GM18861 (cell line): ENCODE data around the gene ACSS1.

Source experiments
- ATAC-seq: cut with Tn5 transposase; IDR thresholded peaks from one replicate; pipeline ENCODE4 v1.9.1; 2021; ENCODE audit not compliant: unreplicated experiment

The ACSS1 gene

DNA sequence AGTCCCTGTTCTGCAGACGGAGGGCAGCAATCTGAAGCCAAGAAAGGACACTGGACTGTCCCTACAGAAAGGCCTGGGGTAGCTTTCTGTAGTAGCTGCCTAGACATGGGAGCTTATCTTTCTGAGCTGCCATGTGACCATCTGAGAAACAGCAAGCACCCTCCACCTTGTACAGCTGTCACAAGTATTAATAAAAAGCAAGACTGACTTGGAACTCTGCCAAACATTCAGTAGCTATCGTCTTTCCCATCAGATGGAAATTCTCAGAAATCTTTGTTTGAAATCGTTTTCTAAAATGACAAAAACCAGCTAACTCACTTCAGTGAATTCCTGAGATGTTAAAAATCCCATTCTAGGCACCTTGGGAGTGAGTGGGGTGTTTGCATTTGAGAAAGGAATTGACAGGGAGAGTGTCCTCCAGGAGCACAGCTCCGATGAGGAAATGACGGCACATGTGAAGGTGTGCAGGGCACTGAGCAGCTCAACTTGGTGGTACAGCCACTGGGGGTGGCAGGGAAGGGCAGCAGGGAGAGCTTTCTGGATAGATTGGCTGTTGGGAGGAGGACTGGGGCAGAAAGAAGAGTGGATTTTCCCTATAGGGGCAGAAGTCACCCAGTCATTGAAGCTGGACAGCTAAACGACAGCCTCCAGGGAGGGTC lies 24.5 kb downstream of the ACSS1 start:
- ATAC-seq, result no peak

DNA sequence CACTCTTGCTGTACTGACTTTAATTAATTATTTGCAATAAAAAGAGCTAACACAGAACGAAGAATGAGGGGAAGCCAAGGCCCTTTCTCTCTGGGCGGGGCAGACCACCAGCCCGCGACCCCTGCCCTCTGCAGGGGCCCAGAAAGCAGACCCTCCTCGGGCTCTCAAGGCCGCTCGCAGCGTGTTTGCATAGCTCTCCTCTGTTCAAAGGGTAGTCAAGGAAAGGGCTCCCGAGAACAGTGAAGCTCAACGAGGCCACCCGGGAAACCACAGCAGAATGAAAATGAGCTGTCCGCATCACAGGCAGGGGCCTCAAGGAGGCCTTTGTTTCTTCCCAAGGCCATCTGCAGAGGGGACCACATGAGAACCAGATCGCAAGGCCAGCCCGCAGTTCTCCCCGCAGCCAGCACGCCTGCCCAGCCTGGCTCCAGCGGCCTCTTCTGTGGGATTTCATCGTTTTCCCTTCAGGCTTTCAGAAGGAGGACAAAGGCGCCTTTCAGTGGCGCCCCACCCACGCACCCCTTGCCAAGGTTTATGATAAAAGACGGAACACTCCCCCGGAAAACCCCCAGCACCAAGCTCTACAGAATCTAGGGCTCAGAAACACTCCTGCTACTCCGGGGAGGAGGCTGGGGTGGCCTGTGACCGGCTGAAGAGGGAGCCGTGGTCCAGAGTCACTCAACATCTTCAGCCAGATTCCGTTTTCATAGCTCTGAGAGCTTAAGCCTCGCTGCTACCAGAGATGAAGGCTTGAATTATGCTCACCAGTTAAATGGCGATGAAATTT lies 25.3 kb downstream of the ACSS1 start:
- no peak for ATAC-seq

DNA sequence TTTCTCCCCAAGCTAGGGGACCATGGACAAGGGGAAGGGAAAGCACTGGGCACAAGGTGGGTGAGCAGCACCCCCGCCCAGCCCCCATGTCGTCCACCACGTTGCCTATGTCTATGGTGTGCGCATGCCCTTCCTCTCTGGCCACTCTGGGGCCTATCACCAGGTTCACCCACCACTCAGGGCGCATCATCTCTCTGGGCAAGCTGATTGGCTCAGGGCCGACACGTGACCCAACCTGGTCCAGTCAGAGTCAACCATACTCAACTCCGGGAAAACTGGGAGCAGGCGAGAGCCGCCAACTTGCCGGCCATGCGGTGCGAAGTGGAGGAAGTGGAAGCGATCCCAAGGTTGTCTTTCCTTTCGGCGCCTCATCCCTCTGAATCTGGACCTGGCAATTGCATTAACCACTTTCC lies 25.9 kb downstream of the ACSS1 start:
- ATAC-seq, result no peak

DNA sequence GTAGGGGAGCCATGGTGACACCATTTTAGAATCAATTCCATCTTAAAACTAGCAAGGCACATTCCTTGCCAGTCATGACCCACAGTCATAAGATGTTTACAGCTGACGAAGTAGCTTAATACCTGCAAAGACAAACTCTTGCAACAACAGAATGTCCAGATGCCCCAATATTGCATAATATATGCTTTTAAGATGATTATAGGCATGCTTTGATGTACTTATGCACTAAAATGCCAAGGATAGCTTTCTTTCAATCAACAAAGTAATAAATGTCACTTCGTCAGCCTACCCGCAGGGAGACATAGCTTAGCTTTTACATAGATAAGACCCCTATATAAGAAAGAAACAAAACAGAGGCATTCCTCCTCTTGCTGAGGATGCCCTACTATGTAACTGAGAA lies 26.7 kb downstream of the ACSS1 start:
- no peak for ATAC-seq

DNA sequence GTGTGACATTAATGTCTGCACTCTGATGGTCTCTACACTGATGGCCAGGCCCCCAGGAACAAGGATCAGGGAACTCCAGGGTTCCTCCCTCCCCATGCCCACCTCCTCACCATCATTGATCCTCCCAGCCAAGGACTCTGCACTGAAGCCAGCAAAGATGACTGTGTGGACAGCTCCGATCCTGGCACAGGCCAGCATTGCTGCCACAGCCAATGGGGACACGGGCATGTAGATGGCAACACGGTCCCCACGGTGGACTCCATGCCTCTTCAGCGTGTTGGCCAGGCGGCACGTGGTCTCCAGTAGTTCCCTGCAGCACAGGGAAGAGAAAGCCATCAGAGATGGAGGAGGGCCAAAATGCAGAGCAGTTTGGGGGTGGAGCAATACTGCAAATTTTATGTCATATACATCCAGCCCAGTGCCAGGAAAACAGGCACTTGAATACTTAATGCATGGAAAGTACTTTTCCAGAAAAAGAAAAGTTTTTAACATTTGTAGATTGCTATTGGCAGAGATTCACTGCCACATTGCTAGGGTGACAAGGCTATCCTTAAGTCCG lies 27.2 kb downstream of the ACSS1 start:
- no peak for ATAC-seq

DNA sequence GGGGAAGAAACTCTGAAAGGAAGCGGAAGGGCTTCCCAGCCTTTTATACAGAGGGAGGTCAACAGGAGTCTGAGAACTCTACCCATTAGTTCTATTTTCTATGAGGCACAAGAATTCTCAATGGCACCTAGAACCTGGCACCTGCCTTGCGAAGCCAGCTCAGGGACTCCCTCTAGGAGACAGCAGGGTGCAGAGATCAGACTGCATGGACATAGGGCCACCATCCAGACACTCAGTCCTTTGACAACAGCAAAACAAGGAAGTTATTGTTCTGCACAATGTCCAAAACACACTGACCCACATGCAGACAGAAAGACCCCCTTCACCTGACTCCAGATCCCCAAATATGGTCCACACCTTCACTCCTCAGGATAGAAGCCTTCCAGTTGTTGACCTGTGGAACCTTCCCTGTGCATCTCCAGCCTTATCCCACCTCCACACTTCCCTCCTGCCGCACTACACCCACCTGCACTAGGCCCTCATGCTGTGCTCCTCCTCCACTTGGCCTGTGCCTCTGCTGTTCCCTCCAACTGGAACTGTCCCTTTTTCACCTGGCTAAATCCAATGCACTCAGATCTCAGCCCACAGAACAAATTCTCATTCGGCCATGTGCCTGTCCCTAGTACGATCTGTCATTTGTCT lies 27.8 kb downstream of the ACSS1 start:
- ATAC-seq, result no peak

DNA sequence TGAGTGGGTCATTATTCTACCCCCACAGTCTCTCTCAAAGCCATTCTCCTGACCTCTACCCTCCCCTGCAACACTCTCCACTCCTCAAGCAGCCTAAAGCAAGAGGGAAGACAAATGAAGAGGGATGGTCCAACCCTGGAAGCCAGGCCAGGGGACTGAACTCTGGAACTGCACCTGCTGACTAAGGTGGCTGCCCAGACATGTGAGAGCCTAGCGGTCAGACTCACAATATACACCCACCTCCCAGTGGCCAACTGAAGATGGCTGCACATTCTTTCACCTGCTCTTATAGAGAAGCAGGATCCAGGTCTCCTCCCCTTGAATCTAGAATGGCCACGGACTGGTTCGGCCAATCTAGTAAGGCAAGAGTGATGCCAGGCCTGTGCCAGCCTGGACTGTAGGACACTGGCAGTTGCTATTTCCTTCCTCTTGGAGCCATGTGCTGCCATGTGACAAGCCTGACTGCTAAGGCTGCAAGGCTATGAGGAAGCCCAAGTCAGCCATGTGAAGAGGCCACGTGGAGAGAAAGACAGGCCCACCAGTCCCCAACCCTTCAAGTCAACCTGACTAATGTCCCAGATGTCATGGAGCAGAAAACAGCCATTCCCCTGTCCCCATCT lies 31.8 kb downstream of the ACSS1 start:
- ATAC-seq, result no peak

DNA sequence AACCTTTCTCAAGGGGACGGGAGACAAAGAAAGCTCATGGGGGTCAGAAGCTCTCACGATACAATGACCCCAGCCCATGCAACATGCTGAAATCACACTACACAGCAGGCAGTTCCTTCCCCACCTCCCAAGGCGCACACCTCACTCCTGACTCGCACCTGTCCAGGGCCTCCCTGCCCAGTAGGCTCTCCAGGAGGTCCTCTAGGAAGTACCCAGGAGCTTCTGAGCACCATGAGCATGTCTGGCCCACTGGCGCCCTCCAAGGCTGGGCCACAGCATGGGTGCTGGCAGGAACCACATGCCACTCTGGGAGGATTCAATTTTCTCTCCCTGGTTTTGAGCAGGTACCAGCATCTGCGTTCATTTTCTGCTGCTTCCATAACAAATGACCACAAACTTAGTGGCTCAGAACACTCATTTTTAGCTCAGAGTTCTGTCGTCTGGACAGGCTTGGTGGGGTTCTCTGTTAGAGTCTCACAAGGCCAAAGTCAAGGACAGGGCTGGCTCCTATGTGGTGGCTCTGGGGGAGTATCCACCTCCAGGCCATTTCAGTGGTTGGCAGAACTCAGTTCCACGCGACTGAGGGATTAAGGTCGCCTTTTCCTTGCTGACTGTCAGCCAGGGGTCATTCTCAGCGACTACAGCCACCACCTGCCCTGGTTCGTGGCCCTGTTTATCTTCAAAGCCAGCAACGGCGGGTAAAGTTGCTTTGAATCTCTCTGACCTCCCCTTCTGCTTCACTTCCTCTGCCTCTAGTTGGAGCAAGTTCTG lies 32.7 kb downstream of the ACSS1 start:
- ATAC-seq, result no peak

DNA sequence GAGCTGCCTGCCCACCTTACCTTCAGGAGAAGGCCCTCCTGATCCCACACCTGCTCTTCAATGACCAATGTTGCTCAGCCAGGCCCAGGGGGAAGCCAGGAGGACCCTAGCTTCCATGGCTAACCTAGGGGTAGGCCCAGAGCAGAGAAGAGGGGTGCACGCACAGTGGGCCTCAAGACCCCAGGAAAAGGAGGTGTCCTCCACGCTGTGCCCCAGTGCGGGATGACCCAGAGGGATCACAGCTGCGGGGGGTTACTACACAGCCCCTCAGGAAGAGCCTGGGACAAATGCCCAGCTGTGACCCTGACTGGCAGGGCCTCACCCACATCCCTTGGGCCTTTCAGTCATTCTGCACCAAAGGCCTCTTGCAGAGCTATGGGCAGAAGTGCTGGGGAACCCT lies 33.8 kb downstream of the ACSS1 start:
- ATAC-seq, result no peak

DNA sequence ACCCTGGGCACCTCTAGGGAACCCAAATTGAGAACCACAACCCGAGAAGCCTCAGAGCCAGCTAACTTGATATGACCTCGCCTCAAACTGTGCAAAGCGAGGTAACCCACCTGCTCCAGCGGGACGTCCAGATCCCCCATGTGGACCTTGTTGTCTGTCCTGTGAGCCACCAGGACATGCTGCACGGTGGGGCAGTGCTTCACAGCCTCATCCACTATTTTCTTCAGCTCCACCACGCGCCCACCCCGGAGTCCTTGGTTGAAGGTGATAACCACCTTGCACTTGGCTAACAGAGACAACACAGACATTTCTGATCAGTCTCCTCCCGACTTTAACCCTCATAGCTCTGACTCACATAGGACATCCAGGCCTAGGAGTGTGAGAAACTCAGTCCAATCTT lies 34.6 kb downstream of the ACSS1 start:
- ATAC-seq, result no peak

DNA sequence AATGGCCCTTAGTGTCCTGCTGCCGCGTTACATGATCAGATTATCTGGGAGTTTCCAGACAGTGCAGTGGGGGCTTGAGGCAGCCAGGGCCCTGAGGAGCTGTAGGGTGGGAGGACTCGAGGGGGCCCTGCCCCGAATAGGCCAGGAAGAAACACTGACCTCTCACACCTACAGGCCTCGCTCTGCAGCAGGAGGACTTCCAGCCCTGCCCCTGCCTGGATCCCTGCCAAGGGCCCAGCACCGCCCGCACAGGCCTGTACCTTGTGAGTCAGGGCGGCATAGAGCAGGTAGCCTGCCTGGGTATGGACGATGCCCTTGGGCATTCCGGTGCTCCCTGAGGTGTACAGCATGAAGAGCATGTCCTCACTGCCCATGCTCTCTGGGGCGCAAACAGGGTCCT lies 35.3 kb downstream of the ACSS1 start:
- ATAC-seq, result no peak

DNA sequence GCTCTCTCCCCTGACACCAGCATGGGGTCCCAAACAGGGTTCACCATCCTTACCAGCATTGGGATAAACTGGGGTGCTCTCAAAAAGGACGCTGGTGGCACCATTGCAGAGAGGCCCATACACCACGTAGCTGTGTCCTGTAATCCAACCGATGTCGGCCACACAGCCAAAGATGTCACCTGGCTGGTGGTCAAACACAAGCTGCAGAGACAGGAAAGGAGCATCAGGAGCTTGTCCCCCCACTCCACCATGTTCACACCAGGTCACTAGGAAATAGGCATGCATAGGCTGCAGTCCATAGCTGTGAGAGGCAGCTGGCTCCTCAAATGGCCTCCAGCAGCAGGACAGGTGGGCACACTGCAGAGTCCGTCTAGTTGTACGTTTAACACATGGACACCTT lies 36.6 kb downstream of the ACSS1 start:
- ATAC-seq, result no peak

DNA sequence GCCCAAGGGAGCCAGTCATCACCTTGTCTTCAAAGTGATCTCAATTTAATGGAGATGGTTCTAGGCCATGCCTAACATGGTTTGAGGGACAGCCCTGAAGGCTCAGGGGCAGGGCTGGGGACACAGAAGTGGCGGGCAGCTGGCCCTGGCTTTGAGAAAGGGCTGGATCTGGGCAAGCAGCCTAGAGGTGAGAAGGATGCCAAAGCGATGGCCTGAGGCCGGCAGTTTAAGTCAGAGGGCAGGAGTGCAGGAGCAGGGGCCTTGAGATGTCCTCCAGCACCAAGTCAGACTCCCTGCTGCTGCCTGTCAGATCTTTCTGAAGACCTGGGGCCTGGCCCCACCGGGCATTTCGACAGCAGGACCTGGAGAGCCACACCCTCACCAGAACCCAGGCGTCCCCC lies 37.0 kb downstream of the ACSS1 start:
- no peak for ATAC-seq

DNA sequence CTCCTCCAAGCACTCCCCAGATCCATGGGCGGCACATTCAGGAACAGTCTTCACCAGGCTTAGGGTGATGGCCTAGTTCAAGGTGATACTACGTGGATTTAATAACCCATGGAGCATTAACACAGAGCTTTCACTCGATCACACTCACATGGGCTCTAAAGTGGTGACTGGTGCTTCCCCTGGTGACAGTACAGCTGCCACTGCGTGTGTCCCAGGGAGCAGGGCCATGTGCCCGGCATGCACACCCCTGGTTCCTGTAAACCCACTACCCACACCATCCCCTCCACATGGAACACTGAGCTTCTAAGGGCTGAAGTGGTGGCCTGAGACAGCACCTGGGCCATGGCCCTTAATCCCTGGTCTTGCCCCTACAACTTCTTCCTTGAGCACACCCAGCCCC lies 37.6 kb downstream of the ACSS1 start:
- ATAC-seq, result no peak

DNA sequence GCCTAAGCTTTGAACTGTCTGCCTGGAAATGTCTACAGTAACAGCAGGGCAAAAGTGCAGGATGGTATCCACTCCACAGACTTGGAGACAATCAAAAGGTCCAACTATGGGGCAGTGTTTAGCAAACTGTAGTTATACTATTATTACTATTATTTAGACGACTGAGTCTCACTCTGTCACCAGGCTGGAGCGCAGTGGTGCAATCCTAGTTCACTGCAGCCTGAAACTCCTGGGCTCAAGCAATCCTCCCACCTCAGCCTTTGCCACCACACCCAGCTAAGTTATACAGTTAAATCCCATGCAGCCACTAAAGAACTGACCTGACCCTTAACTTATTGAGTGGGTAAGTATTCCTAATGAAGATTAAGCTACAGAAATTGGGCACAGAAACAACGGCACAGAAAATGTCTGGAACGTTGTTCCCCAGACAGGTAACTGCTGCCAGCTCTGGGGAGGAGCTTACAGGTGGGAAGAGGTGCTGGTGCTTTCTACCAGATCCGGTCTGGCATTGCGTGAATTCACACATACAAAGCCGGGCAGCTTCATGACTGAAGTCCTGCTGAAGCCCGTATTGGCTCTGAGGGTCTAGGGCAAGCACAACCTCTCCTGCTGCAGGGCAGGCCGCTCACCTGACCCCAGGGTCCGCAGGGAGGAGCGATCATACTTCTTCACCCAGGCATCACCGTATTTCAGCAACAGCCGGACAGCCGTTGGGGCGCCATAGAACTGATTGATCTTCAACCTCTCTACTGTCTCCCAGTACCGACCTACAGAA lies 38.4 kb downstream of the ACSS1 start:
- no peak for ATAC-seq

DNA sequence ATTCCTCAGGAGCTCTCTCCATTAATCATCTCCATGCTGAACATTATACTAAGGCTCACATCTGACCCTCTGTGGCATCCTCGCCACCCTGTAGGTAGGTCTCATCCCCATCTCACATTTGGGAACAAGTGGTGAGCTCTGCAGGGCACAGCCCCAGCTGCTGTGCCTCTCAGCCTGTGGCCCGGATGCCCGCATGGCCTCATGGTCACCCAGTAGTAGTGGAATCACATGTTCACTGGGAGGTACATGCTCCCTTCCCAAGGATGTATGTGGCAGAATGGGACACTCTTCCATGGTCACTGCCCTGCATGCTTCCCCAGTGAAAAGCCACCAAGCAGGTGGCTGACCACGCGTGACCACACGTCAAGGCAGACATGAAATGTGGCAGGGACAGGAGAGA lies 39.1 kb downstream of the ACSS1 start:
- ATAC-seq, result no peak

DNA sequence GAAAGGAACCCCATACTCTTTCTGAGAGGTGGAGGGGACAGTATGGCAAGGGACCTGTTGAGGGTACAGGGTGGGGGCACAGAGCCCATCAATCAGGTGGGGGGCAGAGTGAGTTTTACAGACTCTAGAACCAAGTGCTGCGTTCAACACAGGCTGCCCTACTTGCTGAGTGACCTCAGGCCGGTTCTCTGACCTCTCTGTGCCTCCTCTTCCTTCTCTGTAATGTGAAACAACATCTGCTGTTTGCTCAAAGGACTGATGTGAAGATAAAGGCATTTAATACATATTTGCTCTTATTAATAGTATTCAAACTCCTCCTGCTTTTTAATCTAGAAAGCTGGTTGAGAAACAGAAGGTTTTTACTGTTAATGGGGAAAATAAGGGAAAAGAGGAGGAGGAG lies 39.5 kb downstream of the ACSS1 start:
- ATAC-seq, result no peak

DNA sequence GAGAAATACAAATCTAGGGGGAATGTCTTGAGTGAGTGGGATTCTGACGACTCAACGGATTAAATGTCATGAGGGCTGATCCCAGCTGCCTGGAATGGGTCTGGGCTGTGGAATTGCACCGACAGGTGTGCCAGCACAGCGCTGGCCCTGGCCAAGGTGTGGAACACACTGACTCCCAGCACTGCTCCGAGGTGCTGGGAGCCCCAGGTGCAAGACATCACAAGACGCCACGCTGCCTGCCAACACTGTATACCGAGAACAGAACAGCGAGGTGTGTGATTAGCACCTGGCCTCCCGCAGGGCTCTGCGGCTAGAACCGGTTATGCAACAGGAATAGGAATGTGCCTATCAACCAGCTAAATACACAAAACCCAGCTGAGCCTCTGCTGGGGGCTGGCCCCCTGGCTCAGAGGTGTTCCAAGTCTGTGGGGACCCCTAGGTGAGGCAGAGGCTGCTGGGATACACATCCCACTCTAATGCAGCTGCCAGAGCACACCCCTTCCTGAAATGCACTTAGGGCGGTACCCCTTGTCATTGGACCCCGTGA lies 40.6 kb downstream of the ACSS1 start:
- ATAC-seq, result no peak

DNA sequence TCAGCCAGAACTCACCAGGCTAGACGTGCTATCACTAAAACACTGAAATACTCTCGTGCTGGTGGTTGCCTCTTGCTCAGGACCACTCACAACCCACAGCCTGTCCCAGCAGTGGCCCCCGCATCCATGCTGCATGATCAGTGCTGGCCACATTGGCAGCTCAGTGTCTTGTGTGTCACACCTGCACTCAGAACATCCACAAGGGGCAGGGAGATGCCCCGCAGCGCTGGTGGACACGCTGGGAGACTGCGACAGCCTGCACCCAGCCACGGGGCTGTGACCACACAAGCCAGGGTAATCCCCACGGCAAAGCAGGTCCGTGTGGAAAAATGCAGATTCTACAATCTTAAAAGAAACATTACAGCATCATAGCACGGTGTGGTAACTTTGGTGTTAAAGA lies 41.5 kb downstream of the ACSS1 start:
- no peak for ATAC-seq

DNA sequence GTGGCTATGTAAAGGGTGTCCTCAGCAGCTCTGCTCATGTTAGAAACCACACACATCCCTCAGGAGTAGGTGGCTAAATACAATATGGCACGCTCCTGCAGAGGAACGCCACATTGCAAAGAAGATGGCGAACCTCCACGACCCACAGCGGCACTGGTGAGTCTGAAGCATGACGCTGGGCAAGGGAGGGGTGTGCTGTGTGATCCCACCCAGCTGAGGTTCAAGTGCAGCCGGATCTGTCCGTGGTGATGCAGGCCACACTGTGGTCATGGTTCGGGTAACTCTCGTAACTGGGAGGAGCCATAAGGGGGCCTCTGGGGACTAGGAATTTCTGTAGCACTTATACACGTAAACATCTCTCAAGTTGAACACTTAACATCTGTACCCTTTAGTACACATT lies 42.0 kb downstream of the ACSS1 start:
- no peak for ATAC-seq
